Upper lobe of left lung (tissue), 4 donors: Measurements from ENCODE around the gene ADGRD2.

Source experiments
- CTCF ChIP-seq, 6 experiments: fragments of 450-650 bp in 4 of 6; fragments of 200-600 bp in 2 of 6; sonication (generic) in 2 of 6; IDR thresholded peaks; one replicate each; pipeline ENCODE4 v1.5.1; 2016 to 2019; ENCODE audit warnings: antibody characterized with exemption in 6 of 6
- POLR2A ChIP-seq, 4 donors: fragments of 450-650 bp; IDR thresholded peaks; one replicate each; pipeline ENCODE4 v1.5.1; 2016 to 2017; ENCODE audit warnings: antibody characterized with exemption in 4 of 4, mild to moderate bottlenecking in 2 of 4

GRCh38 chr9:124410321-124410913, 39.8 kb upstream of the ADGRD2 start:
- TF ChIP-seq POLR2A (IDR thresholded peaks at IDR 0.05), result no peak
- TF ChIP-seq CTCF (IDR thresholded peaks at IDR 0.05), result peak in 2 of 6 experiments; percentile 5 to 12
